GM06990 (cell line): ENCODE measurements around the gene GABRB2.

ENCODE experiments used
- DNase-seq: peaks from one replicate; pipeline ENCODE4 v3.0.0-alpha.2; 2011; ENCODE audit not compliant: insufficient read length; ENCODE audit errors: extremely low read depth
- H3K27me3 ChIP-seq: replicated peaks from 2 replicates; pipeline ENCODE4 v1.6.0; 2011; ENCODE audit warnings: low read length; ENCODE audit not compliant: control insufficient read depth, insufficient read depth
- H3K36me3 ChIP-seq: 2 replicates; pipeline ENCODE4 v1.5.1; 2011; ENCODE audit warnings: low read length; ENCODE audit not compliant: control insufficient read depth, insufficient read depth
- H3K4me3 ChIP-seq: replicated peaks from 2 replicates; pipeline ENCODE4 v1.5.1; 2011; ENCODE audit warnings: low read depth, mild to moderate bottlenecking, control low read depth, low read length
- CTCF ChIP-seq: IDR thresholded peaks from 2 replicates; pipeline ENCODE4 v1.5.1; 2011; ENCODE audit warnings: low read length, control low read depth, mild to moderate bottlenecking, inconsistent platforms; ENCODE audit not compliant: insufficient read depth, poor library complexity, severe bottlenecking

GABRB2 gene

DNA sequence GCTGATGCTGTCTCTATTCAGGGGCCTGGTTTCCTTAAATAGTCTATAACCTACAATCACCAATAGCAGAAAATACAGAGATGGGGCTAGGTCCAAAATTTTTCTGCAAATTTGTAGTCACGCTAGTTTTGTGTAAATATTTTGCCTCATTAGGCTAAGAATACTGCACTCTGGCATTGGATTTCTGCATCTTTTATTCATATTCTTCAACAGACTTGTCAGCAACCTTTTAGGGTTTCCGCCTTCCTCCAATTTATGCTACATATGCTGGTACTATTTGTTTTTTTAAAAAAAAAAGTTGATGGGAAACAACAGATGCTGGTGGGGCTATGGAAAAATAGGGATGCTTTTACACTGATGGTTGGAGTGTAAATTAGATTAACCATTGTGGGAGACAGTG, 202.3 kb downstream of the GABRB2 start:
- Histone ChIP-seq H3K4me3 (no peak overlapping the region), H3K27me3 (no peaks in the 10 kb centered on the region), H3K36me3 (no peaks in the 10 kb centered on the region)
- DNase-seq = no peak
- TF ChIP-seq CTCF = no peak

DNA sequence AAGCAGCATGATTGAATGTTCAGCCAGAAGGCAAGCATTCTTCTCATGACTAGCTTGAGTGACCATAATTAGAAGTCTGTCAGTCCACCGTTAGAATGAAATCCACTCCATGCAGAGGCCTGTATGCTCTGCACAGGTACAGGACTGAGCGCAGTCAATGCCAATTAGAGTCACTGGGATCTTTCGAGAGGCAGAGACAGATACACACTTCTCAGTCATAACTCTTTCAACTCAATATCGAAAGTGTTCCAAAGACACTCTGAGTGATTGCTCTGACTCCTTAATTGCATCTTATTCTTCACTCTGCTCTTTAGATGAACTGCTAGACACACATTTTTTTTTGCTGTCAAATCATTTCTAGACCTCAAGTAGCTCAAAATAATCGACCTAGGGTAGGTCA, 203.6 kb downstream of the GABRB2 start:
- no peak for DNase-seq
- H3K4me3 ChIP-seq = no peak overlapping the region
- no peaks in the 10 kb centered on the region for H3K36me3 ChIP-seq
- TF ChIP-seq CTCF = no peak
- H3K27me3 ChIP-seq = no peaks in the 10 kb centered on the region

GRCh38 chr5:161340012-161340411, 206.5 kb downstream of the GABRB2 start:
- Histone ChIP-seq H3K36me3 (no peaks in the 10 kb centered on the region), H3K4me3 (no peak overlapping the region), H3K27me3 (no peaks in the 10 kb centered on the region)
- TF ChIP-seq CTCF = no peak
- no peak for DNase-seq

DNA sequence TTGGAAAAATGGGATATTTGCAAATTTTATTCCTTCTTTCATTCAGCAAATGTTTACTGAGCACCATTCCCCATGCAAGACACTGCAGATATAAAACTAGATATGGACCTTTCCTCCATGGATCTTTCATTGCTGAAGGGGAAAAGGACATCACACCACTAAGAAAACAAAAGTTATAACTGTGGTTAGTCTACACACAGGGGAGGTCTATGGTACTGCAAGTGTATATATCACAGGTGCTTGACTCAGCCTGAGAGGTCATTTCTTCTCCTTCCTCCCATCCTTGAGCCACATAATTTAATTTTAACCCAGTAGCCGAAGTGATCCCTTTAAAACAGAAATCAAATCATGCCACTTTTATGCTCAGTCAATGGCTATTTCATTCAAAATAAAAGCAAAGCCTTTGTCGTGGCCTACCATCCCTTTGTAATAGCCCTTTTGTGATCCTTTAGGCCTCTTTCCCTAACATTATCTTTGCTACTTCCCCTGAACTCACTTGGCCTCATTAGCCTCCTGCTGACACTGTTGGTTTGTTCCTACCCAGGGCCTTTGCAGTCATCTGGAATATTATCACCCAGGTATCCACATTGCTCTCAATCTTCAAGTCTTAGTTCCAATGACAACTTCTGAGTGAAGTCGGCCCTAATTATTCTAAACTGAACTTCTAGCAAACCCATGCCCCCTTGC, 213.2 kb downstream of the GABRB2 start:
- no peak for TF ChIP-seq CTCF
- no peaks in the 10 kb centered on the region for H3K36me3 ChIP-seq
- DNase-seq = no peak
- H3K4me3 ChIP-seq = no peak overlapping the region
- H3K27me3 ChIP-seq = no peaks in the 10 kb centered on the region

DNA sequence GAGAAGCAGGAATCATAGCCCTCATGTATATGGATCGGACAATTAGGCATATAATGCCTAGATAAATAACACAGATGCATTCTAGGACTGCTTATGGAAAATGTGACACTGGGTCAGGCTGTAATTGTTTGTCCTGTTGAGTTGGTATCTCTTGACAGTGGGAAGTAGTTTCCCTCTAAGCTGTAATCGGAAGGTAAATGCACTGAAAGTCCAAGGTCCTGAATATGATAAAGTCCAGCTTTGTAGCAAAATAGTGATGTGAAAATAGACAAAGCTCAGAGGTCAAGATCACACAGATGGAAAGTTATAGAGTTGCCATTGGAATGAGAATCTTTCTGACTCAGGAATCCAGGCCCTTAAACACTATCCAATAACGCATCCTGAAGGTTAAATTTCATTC, 214.2 kb downstream of the GABRB2 start:
- Histone ChIP-seq H3K27me3 (no peaks in the 10 kb centered on the region), H3K4me3 (no peak overlapping the region), H3K36me3 (no peaks in the 10 kb centered on the region)
- no peak for DNase-seq
- no peak for TF ChIP-seq CTCF

- H3K36me3 ChIP-seq = no peaks in the 10 kb centered on the region
- no peak overlapping the region for H3K4me3 ChIP-seq
- no peak for TF ChIP-seq CTCF
- DNase-seq = no peak
- H3K27me3 ChIP-seq = no peaks in the 10 kb centered on the region
Measured at GRCh38 chr5:161314033-161314432, 232.5 kb downstream of the GABRB2 start.
